Spleen (tissue), 11 donors: ENCODE measurements around the gene BTBD2. TPM values are rescaled to one million over a fixed set of nuclear protein-coding genes. Genes with fewer than 3 reads are reported as not detected.

Source experiments
- DNase-seq: peaks from one replicate; pipeline ENCODE4 v3.0.0-alpha.2; 2020
- H3K27ac ChIP-seq, 8 donors: fragments of 200-600 bp; sonication (generic) in 7 of 8; 1 replicate in 4 of 8; 2 replicates in 4 of 8; pipeline versions ENCODE4 v1.5.0 to v1.8.0; 2016 to 2021; ENCODE audit warnings: inconsistent platforms in 4 of 8, mild to moderate bottlenecking in 4 of 8, moderate library complexity in 1 of 8
- H3K27me3 ChIP-seq, 7 donors: fragments of 200-600 bp; sonication (generic) in 6 of 7; replicated peaks in 1 of 7; 1 replicate in 4 of 7; 2 replicates in 3 of 7; pipeline versions ENCODE4 v1.5.0 to v1.8.0; 2016 to 2021; ENCODE audit warnings: inconsistent platforms in 3 of 7, mild to moderate bottlenecking in 1 of 7
- H3K36me3 ChIP-seq, 6 donors: fragments of 200-600 bp; sonication (generic) in 5 of 6; 1 replicate in 4 of 6; 2 replicates in 2 of 6; pipeline versions ENCODE4 v1.5.0 to v1.8.0; 2016 to 2021; ENCODE audit warnings: inconsistent platforms in 2 of 6
- H3K4me1 ChIP-seq, 6 donors: fragments of 200-600 bp; sonication (generic) in 5 of 6; 1 replicate in 3 of 6; 2 replicates in 3 of 6; pipeline versions ENCODE4 v1.5.0 to v1.8.0; 2016 to 2021; ENCODE audit warnings: inconsistent platforms in 3 of 6
- H3K4me3 ChIP-seq, 8 donors: fragments of 200-600 bp; sonication (generic) in 7 of 8; 1 replicate in 4 of 8; 2 replicates in 4 of 8; pipeline versions ENCODE4 v1.5.0 to v1.8.0; 2016 to 2021; ENCODE audit warnings: inconsistent platforms in 4 of 8, mild to moderate bottlenecking in 4 of 8, moderate library complexity in 2 of 8
- H3K9me3 ChIP-seq, 8 donors: fragments of 200-600 bp; sonication (generic) in 7 of 8; 1 replicate in 4 of 8; 2 replicates in 4 of 8; pipeline versions ENCODE4 v1.5.0 to v1.8.0; 2016 to 2021; ENCODE audit warnings: inconsistent platforms in 4 of 8
- POLR2A ChIP-seq, 3 donors: fragments of 450-650 bp; IDR thresholded peaks; one replicate each; pipeline ENCODE4 v1.5.1; 2017; ENCODE audit warnings: antibody characterized with exemption in 3 of 3, mild to moderate bottlenecking in 1 of 3
- POLR2AphosphoS5 ChIP-seq, 3 donors: sonication (generic); formaldehyde crosslinking; IDR thresholded peaks; one replicate each; pipeline ENCODE4 v1.5.1; 2017; ENCODE audit warnings: antibody characterized with exemption in 3 of 3
- WGBS, 5 donors: extraction: QIAGEN DNeasy Blood & Tissue Kit in 3 of 5; methylation state at CpG; one replicate each; pipeline versions ENCODE4 v1.1.5 to v1.1.7; 2013 to 2018; 5-methylcytosine and 5-hydroxymethylcytosine counted together
- intact Hi-C: fragments of 100-400 bp; cut with DNase I; formaldehyde crosslinking; loops from one replicate; pipeline ENCODE4 v1.15.0; 2023; ENCODE audit warnings: low total_unique reads
- polyA plus RNA-seq, 3 donors: library from polyadenylated mRNA; stranded (reverse); fragments of 200-250 nt; gene quantifications; one replicate each; pipeline ENCODE4 v1.2.1, GENCODE V29; 2013
- total RNA-seq, 7 donors: library from RNA; depleted of rRNA in 3 of 7; stranded (reverse); fragments of >200 nt in 3 of 7; fragmentation: NEBNext Ultra II Directional in 4 of 7; extraction: Animal tissue kit (Norgen Biotek cat#: 25700) in 4 of 7; gene quantifications; one replicate each; pipeline versions ENCODE4 v1.1.0 to v1.2.1, GENCODE V29; 2016 to 2021
- TF ChIP-seq, protein P1 (sequence below), 11 experiments: fragments of 200-600 bp in 7 of 11; fragments of 450-650 bp in 4 of 11; sonication (generic) in 4 of 11; IDR thresholded peaks in 8 of 11; conservative IDR thresholded peaks in 3 of 11; 1 replicate in 7 of 11; 2 replicates in 4 of 11; pipeline versions ENCODE4 v1.4.0 to v1.8.0; 2016 to 2021; ENCODE audit warnings: antibody characterized with exemption in 11 of 11, inconsistent platforms in 4 of 11, mild to moderate bottlenecking in 1 of 11
- donor health status: healthy with polysubstance abuse.
- donor health status: DM: no; HTN: no; CAD: no; lungs with moderate emphysema.
- donor health status: DM: no; HTN: no; CAD: no.
- donor health status: Bipolar disorder and iron deficiency.
- donor health status: healthy.
- donor health status: DM: no; HTN: no; CAD: no.
- donor health status: DM: yes; HTN: yes; CAD: no.

The BTBD2 gene
- total and polyA plus RNA-seq, 10 donors: 29.1 to 77.1 (median 57.1) TPM

DNA sequence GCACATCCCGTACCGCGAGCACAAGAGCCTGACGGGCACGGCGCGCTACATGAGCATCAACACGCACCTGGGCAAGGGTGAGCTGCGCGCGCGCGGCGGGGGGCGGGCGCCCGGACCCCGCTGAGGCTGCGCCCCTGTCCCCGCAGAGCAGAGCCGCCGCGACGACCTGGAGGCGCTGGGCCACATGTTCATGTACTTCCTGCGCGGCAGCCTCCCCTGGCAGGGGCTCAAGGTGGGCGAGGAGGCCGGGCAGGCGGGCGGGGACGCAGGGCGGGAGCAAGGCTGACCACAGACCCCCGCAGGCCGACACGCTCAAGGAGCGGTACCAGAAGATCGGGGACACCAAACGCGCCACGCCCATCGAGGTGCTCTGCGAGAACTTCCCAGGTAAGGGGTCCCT is 36.5 kb downstream of the BTBD2 start:
- peaks cover 2 to 100% (median 80%) of the 10 kb centered on the region in 6 donors for H3K36me3 ChIP-seq
- no peak for DNase-seq

DNA sequence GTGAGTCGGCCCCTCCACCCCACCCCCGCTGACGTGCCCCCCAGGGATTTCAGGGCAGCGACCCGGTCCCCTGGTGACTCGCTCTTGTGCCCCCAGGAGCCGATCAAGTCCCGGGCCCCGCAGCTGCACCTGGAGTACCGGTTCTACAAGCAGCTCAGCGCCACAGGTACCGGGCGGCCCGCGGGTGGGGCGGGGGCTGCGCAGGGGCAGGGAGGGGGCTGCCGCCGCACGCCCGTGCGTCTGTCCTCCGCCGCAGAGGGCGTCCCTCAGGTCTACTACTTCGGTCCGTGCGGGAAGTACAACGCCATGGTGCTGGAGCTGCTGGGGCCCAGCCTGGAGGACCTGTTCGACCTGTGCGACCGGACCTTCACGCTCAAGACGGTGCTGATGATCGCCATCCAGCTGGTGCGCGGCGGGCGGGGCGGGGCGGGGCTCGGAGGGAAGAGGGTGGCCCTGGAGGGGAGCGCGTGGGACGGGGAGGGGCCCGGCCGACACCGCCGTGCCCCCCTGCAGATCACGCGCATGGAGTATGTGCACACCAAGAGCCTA is 37.1 kb downstream of the BTBD2 start:
- TF ChIP-seq, protein P1, sequence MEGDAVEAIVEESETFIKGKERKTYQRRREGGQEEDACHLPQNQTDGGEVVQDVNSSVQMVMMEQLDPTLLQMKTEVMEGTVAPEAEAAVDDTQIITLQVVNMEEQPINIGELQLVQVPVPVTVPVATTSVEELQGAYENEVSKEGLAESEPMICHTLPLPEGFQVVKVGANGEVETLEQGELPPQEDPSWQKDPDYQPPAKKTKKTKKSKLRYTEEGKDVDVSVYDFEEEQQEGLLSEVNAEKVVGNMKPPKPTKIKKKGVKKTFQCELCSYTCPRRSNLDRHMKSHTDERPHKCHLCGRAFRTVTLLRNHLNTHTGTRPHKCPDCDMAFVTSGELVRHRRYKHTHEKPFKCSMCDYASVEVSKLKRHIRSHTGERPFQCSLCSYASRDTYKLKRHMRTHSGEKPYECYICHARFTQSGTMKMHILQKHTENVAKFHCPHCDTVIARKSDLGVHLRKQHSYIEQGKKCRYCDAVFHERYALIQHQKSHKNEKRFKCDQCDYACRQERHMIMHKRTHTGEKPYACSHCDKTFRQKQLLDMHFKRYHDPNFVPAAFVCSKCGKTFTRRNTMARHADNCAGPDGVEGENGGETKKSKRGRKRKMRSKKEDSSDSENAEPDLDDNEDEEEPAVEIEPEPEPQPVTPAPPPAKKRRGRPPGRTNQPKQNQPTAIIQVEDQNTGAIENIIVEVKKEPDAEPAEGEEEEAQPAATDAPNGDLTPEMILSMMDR (IDR thresholded peaks at IDR 0.05 in 8 of 11, conservative IDR thresholded peaks at IDR 0.05 in 3 of 11): no peak
- TF ChIP-seq POLR2A (IDR thresholded peaks at IDR 0.05): no peak
- no peak for TF ChIP-seq POLR2AphosphoS5 (IDR thresholded peaks at IDR 0.05)
- Histone ChIP-seq H3K9me3 (no peaks in the 10 kb centered on the region), H3K36me3 (peaks cover 2 to 99% (median 77%) of the 10 kb centered on the region in 6 donors), H3K27ac (no peak overlapping the region), H3K27me3 (no peaks in the 10 kb centered on the region), H3K4me3 (no peak overlapping the region), H3K4me1 (peaks cover 0 to 9% (median 2%) of the 10 kb centered on the region in 6 donors)
- WGBS, 5 donors: 96 to 99% (median 97%) methylated on average over 26 to 51 of the region's 51 CpGs
- no peak for DNase-seq
- intact Hi-C loops: no loop called here

More for the DNA sequence above, 36.5 kb downstream of the BTBD2 start:
- Histone ChIP-seq H3K4me3 (no peak overlapping the region), H3K4me1 (peaks cover 0 to 8% (median 2%) of the 10 kb centered on the region in 6 donors), H3K27ac (no peak overlapping the region), H3K9me3 (no peaks in the 10 kb centered on the region), H3K27me3 (no peaks in the 10 kb centered on the region)
- TF ChIP-seq POLR2AphosphoS5 (IDR thresholded peaks at IDR 0.05): no peak
- TF ChIP-seq, protein P1 (IDR thresholded peaks at IDR 0.05 in 8 of 11, conservative IDR thresholded peaks at IDR 0.05 in 3 of 11): no peak
- intact Hi-C loops: no loop called here
- 93 to 99% (median 96%) methylated on average over 27 to 43 of the region's 43 CpGs for WGBS, 5 donors

DNA sequence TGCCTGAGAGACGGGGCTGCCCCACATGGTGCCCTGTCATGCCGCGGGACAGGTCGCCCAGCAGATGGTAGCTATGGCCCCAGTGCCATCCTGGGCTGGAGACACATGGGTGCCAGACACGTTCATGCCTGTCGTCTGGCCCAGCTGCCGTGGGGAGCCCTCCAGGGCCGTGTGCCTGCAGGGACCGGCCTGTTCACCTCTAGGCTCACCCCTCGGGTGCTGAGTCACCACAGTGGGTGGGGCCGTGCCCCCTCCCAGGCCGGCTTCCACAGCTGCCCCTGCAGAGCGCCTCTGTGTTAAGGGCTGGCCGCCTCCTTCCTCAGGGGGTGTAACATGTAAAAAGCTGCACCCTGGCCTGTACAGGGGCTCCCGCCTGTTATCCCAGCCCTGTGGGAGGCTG is 38.4 kb downstream of the BTBD2 start:
- no peak overlapping the region for H3K27ac ChIP-seq
- H3K36me3 ChIP-seq: peaks cover 2 to 99% (median 70%) of the 10 kb centered on the region in 6 donors
- no peaks in the 10 kb centered on the region for H3K27me3 ChIP-seq
- TF ChIP-seq POLR2A (IDR thresholded peaks at IDR 0.05): no peak
- peak in 1 of 3 donors; percentile 39 for TF ChIP-seq POLR2AphosphoS5 (IDR thresholded peaks at IDR 0.05)
- TF ChIP-seq, protein P1 (IDR thresholded peaks at IDR 0.05 in 8 of 11, conservative IDR thresholded peaks at IDR 0.05 in 3 of 11): no peak
- no peak for DNase-seq
- no peak overlapping the region for H3K4me3 ChIP-seq
- 90 to 100% (median 93%) methylated on average over 3 to 15 of the region's 15 CpGs for WGBS, 5 donors
- peaks cover 0 to 17% (median 3%) of the 10 kb centered on the region in 6 donors for H3K4me1 ChIP-seq
- intact Hi-C loops: no loop called here
- H3K9me3 ChIP-seq: no peaks in the 10 kb centered on the region

DNA sequence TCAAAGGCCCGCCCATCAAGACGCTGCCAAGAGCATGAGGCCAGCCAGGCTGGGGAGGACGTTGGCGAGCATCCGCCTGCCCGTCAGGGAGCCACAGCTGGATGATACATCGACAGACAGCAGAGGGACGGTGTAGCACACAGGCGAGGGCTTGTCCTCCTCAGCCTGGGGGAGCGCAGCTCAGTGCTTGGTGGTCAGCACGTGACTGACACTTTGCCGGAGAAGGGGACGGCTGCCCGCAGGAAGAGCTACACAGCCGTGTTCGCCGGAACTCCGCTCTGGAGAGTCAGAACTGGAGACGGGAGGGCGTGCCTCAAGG is 40.4 kb downstream of the BTBD2 start:
- H3K9me3 ChIP-seq: no peaks in the 10 kb centered on the region
- H3K27ac ChIP-seq: no peak overlapping the region
- peak in 1 of 3 donors; percentile 64 for TF ChIP-seq POLR2AphosphoS5 (IDR thresholded peaks at IDR 0.05)
- TF ChIP-seq, protein P1 (IDR thresholded peaks at IDR 0.05 in 8 of 11, conservative IDR thresholded peaks at IDR 0.05 in 3 of 11): no peak
- H3K27me3 ChIP-seq: no peaks in the 10 kb centered on the region
- no peak overlapping the region for H3K4me3 ChIP-seq
- intact Hi-C loops: no loop called here
- WGBS, 5 donors: 82 to 93% (median 91%) methylated on average over 19 to 20 of the region's 20 CpGs
- peaks cover 0 to 97% (median 60%) of the 10 kb centered on the region in 6 donors for H3K36me3 ChIP-seq
- no peak for DNase-seq
- H3K4me1 ChIP-seq: peaks cover 0 to 26% (median 2%) of the 10 kb centered on the region in 6 donors
